HUDEP-2 (cell line): Measurements from ENCODE around the gene CBX4.

ENCODE experiments used
- DNase-seq, 76 experiments: peaks; one replicate each; lab custom pipeline; 2025; ENCODE audit not compliant: unreplicated experiment in 76 of 76; lab: John Stamatoyannopoulos, UW

The CBX4 gene

DNA sequence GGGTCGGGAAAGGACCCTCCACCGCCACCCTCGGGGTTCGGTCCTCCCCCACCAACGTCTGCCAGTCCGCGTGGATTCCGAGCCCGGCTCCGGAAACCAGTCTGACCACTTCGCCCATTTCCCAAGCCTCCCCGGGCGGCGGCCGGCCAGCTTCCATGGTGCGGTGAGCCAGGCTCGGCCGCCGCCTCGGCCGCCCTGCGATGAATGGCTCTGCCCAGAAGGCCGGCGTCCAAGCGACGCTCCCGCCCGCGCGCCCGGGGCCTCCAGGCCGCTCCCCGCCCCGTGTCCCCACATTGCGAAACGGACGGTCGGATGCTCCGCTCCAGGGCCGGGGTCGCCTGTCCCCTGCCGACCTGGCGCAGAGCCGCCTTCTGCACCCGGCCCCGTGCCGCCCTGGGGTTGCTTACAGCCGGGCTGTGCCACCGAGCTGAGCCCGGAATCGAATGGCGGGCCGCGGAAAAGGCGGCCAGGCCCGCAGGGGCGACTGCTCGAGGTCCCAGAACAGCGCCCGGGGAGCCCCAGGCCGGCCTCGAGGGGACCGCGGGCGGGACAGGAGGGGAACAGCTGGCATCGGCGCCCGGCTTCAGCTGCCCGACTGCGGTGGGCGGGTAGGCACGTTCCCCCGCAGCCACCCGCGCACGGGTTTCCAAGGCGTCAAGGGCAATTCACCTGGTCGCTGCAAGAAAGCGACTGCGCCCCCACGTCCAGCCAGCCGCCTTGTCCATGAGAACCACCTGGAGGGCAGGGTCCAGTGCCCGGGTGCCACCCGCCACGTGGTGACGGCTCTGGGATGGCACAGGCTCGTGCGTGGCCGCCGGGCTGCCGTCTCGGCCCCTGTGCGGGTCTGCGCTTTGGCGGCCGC is 24.0 kb downstream of the CBX4 start:
- DNase-seq: peak in 2 of 76 experiments; percentile 22 to 38

DNA sequence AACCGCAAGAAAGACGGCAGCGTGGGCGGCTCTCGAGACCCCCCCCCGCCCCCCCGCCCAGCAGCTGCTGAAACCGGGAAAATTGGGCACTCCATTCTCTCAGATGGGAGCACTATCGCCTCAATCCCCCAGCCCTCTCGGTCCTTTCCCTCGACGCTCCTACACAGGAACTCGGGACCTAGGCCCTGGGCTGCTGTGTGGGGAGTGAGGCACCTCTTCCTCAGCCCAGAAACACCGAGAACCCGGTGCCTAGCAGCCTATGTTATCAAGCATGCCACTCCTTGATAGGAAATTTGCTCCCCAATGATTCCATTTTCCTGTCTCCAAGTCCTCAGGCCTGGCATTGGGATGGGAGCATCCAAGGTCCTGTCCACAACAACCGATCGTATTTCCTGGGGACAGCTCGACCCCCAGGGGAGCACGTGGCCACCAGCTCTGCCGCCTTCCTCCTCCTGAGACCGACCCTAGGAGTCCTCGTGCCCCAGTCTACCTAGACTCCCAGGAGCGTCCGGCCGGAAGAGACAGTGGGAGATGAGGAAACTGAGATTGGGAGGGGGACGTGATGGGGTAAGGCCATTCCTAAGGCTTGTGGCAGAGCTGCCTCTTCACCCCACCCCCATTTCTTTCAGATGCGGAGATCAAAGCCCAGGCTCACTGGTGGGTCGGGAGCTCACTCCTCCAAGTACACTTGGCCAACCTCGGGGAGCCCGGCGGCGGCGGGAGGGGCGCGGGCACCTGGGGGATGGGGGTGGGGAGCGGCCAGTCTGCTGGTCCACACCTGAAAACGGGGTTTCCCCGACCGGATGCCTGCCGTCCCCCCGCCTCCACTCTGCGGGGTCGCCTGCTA is 24.9 kb downstream of the CBX4 start:
- DNase-seq: peak in 12 of 76 experiments; percentile 14 to 58 (median 25)

DNA sequence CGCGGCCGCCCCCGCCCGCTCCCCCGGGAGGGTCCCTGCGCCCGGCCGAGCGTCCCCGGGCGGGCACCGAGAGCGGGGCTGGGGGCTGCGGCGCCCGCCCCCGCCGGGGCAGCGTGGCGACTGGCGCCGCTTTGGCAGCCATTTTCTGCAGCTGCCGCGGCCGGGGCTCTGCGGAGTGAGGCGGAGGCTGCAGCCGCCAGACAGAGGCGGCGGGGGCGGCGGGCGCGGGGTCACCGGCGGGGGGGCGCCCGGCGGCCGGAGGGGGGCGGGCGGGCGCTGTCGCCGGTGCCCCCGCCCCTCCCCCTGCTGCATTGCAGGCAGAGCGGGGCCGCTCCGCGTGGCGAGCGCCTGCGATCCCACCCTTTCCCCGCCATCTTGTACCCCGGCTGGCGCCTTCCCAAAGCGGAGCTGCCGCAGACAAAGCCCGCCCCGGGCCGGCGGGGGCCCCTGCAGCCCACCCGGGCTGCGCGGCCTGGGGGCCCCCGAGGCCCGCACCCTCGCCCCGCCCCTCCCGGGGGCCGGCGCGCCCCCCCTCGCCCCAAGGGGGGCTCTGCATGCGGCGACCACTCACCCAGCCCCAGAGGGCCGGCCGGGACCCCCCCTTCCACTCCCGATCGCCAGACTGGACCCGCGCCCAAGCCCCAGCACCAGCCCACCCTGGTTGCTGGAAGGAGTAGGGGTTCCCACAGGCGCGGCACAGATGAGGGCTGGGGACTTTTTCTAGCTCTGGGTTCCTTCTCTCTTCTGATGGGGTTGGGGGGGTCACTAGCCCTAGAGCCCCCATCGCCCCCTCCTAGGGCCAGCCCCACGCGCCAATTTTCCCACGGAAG is 25.7 kb downstream of the CBX4 start:
- peak in 33 of 76 experiments; percentile 9 to 58 (median 32) for DNase-seq

DNA sequence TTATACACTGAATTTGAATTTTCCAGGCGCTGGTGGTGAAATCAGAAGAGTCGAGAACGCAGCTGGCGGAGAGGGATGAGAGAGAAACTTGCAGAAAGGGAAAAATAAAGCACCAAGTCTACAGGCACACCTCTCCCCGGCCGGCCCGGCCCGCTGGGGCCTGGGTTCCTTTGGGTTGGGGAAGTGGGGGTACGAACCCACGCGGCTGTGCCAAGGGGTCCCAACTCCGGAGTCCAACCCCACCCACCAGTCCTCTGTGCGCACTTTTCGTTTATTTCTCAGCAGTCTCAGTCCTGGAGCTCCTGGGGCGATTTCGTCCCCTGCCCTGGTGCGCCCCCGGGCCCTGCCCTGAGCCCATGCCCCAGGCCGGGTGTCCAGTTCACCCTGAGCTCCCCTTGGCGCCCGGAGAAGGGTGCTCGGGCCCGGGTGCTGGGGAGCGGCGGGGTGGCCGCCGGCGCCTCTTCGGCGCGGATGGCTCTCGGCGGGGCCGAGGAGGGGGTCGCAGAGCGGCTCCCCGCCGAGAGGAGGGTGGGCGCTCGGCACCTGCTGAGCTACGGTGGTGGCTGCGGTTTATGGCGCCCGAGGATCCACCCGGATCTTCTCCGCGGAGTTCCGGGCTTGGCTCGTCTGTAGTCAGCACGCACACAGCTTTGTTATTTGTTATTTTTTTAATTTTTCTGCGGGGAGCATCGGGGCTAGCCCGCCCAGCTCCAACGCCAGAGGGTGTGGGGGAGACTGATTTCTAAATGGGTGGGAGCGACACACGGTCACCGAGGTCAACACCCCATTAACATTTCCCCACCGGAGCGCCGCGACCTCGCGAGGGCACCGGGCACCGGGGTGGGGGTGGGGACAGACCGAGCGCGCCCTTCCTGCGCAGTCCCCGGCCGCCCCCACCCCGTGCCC is 26.6 kb downstream of the CBX4 start:
- DNase-seq: peak in 10 of 76 experiments; percentile 11 to 49 (median 28)

DNA sequence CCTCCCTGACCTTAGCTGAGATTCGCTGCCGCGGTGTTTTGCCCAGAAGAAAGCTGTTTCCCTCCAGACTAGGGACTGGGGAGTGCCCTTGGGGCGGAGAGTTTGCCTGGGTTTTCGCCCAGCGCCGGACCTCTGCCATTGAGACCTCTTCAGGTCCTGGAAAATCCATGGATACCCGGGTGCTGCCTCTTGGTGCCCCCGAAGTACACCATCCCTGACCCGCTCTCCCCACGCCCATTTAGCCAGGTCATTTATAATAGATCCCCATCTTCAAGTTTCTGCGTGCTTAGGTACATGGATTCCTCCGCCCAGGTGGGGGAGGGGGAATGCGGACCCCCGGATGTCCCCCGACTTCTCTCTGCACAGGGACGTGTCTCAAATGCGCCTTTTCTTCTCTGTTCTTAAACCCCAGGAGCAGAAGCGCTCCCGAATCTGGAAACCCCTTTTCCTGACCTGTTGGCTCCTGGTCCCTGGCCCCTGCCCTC is 27.3 kb downstream of the CBX4 start:
- DNase-seq: no peak

DNA sequence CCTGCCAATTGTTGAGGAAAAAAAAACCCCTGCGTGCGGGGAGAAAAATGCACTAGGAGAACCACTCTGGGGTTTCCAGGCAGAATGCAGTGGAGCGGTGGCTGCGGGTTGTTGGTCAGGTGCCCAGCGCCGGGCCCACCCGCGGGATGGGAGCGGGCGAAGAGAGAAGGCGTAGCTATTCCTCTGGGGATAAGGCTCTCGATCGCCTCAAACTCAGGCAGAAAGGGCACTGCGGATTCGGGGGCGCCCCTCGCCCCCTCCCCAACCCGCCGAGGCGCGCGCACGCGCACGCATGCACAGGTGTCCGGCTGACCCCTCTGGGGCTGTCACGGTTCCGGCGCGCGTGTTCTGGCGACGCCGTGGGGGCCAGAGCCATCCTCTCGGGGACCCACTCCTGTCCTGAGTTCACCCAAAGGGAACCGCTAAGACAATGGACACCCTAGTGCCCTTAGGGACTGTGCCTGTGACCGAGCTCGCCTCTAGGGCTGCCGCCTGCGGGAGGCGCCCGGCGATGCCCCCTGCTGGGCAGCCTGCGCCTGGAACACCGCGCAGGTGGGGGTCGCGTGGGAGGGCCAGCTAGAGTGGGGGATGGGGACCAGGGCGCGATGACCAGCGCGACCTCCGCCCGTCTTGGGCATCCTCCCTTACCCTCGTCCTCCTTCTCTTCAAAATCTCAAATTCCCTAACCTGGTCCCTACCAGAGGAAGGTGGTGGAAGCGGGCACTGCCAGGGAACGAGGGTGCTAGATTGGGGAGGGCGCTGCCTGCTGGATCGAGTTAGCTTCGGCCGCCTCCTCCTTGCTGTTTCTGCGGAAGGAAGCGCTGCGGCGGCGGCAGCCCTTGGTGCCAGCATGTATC is 28.0 kb downstream of the CBX4 start:
- peak in 63 of 76 experiments; percentile 23 to 81 (median 51) for DNase-seq

DNA sequence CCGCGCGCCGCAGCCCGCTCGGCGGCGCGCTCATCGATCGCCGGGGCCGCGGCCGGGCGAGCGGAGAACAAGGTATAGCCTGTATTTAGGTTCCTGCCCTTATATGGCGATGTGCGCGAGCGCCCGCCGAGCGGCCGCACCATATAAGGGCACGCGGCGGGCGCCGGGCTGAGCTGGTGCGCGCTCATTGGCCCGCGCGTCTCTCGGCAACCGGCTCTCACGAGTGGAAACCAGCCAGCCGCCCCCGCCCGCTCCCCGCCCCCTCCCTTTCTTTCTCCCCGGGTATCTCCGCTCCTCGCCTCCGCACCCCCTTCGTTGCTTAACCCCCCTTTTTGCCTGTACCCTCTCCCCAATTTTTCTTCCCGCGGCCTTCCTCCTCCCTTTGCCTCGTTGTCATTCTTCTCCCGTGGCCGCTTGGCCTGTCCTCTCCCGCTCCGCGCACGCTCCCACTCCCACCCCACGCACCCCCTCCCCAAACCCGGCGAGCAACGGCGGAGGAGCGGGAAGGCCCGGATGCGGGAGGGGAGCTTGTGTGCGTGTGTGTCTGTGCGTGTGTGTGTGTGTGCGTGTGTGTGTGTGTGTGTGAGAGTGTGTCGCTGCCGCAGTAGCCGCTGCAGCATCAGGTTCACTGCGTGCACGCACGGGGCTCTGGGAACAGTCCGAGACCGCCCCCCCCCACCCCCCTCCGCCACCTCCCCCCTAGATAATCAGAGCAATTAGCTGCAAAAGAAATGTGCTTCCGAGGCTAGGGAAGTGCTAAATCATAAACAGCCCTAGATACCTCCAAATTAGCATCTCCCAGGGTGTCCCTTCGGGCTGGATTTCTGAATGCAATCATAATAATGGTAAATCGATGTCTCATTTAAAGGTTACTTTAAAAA is 28.9 kb downstream of the CBX4 start:
- DNase-seq: peak in 66 of 76 experiments; percentile 17 to 88 (median 63)

DNA sequence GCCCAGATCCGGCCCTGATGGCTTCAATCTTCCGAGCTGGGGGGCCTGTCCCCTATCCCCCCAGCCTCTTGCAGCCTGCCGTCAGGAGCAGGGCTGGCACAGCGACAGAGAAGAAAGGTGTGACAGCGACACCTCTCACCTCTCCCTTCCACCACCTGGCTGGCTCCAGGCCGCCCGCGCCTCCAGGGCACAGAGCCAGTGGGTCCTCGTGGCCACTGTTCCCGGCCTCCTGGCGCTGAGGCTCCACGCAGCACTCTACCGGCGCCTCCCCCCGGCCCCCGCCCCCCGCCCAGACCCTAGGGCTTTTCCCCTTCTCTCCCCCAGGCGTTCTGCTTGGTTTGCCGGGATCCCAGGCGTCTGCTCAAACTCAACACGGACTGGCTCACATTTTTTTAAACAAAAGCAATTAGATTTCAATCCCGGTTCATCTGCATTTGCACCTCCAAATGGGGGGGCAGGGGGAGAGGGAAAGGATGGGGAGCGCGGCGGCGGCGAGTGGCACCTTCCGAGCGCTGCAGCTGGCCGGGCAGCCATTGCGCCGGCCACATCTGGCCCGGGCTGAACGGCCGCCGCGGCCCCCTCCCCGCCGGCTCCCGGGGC is 29.6 kb downstream of the CBX4 start:
- no peak for DNase-seq

DNA sequence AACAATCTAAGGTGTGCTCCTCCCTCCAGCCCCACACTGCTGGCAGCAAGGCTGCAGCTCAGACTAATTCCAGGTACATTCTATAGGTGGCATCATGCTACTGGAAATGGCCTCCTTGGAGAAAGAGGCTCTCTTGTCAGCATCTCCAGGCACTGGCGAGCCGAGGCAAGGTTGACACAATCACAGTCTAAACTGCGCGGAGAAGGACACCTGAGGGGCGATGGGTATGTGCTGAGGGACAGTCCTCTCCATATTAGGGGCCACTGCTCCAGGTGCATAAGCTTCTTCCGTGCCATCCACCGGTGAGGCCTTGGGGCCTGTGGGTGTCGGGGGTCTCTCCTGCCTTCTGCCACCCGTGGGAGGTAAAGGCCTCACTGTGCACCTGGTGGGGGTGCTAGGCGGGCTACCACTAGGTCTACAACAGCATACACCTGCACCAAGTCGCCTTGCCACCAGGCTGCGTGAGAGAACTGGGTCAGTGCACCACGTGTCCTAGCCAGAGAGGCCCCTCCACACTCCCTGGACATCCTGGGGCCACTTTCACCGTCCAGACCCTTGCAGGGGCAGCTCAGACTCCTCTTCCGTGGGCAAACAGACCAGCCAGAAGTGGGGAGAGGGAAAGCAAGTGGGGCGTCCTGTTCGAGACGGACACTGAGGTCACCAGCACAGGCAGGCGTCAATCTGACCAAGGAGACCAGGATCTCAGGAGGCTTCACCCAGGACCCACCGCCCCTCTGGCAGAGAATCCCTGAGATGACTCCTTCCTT is 30.3 kb downstream of the CBX4 start:
- peak in 17 of 76 experiments; percentile 15 to 52 (median 31) for DNase-seq

DNA sequence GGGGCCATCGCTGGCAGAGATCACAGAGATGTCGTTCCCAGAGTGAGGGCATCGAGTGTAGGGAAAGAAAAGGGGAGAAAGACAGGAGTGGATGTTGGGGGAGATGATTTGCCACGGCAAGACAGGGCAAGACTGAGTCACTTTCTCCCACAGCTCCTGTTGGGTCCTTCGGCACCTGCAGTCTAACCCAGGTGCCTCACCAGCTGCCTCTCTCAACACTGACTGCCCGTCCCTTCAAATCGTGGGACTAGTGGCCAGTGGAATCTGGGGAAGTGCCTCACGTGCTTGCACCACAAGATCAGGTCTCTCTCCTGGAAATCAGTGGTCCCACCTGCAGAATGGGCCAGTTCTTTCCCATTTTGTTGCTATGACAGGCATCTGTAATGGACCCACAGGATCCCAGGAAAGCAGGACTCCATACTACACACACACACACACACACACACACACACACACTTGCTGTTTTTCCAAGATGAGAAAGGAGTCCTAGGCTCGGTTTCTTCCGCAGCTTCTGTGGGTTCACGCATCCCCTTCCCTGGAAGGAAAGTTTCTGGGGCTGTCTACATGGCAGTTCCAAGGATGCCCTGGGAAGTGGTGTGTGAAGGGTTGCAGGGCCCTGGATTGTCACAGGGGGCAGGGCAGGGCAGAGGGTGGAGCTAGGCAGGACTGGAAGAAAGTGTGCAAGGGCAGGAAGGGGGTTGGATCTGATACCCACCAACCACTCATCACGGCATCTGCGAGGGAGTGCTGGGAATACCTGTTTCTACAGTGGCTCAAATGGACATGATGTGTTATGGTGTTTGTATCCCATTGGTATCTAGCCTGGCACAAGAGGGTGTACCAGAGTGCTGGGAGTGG is 32.1 kb downstream of the CBX4 start:
- DNase-seq: no peak

DNA sequence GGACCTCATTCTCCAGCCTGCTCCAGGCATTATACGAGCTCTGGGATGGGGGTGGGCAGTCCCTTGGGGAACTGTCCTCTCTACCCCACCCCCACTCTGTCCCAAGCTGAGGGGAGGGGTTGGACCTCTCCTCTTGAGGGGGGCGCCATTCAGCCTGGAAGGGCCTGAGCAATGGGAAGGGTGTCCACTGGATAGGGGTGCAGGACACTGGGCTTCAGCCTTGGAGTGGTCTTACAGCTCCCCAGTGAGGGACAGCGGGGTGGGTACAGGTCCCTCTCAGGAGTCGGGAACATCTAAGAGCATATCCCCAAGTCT is 32.8 kb downstream of the CBX4 start:
- no peak for DNase-seq

DNA sequence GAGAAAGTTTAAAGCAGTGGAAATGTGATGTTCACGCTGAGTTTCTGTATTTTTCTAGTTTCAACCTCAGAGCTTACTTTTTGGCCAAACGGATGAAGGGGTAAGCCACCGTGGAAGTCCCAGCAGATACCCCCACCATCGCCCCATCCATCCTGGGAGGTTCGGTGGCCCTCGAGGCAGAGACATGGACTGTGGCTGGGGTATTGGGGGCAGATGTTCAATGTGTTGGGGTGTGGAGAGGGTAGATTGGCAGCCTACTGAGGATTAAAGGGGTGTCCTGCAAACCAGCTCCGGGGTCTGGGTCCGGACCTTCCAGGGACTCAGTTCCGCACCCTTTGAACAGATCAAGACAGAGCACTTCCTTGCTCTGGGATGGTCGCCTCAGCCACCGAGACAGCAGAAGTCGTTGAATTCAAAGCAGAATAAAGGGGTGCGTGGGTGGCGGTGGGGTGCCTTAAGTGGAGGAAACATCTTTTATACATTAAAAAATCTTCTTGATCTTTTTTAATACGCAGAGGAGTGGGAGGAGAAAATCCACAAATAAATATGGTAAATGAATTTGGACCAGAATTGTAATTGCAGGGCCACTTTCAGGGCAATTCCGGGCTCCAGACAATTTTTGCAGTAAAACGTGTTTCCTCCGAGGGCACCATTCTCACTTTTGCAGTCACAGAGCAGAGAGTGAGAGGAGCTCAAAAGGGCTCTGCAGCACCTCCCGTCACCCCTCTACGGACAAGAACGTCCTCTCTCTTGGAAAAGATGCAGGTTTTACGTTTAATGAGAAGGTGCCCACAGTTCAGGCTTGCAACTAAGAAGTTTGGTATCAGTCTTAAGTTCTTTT is 34.2 kb downstream of the CBX4 start:
- DNase-seq: no peak

DNA sequence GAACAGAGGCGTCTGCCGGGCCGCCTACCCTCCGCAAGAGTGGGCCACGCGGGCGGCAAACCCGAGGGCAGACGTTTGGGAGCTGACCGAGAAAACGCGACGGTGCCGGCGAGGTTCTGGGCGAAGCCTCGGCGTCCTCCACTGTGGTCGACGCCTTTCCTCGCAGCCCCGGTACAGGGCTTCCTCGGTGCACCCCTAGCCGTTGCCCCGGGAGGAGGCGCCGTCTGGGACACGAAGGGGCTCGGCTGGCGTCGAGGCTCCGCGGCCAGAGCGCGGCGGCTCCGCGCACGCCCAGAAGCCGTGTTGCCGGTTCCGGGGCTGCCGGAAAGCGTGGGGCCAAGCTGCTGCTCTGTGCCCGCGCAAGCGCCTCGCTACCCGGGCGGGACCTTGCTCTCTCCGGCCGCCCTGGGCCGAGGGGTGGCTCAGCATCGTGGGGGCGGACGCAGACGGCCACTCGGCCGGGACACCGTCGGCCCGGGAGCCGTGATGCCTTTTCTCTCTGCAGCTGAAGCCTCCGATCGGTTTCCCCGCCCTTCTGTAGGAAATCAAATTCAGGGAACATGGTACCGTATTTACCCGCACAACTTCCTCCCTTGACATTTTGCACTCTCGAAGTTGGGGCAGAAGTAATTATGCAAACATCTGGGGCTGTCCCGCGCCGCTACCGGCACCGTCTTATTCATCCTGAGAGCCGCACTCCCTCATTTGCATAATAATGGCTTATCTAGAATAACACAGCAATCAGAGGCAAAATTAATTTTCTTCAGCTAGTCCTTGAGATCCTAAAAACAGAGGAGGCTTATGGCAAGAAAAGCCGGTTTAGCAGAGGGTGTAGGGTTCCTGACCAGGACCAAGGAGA is 35.0 kb downstream of the CBX4 start:
- peak in 59 of 76 experiments; percentile 23 to 82 (median 48) for DNase-seq
